ENCODE measurements around the gene SFXN4.
"Not testable (repeated sequence)": the region's sequence is repeated elsewhere in the genome, so short reads cannot be mapped to it uniquely, and the experiment has no call there.

Gene SFXN4

GRCh38 chr10:119190353-119190752 is 24.8 kb upstream of the SFXN4 start:
- DNase-seq: peak; percentile 47 to 63

GRCh38 chr10:119189811-119190282 is 24.3 kb upstream of the SFXN4 start:
- DNase-seq: no peak

DNA sequence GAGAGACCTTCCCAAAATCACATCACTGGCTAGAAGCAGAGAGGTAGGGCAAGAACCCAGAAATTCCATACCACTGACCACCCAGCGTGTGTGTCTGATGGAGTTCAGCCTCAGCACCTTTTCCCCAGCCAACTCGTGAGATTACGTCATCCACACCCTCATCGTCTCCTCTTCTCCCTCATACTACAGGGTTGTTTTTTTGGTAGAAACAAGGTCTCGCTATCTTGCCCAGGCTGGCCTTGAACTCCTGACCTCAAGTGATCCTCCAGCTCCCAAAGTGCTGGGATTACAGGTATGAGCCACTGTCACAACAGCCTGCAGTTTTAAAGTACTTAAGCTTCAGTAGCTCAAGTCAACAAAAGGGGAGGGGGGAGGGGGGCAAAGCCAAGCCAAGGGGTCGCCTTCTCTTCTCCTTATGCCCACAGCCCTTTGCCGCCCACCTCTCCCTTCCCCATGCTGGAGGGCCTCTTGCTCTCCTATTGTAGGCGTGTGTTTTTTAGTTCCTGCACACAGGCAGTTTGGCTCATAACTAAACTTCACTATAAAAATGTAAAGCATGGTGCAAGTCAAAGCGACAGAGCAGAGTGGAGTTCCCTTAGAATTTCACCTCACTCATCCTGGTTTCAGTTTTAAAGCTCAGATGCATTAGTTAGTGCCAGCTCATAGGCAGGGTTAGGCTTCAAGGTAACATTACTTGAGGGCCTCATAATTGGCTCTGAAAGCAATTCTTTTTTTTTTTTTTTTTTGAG is 18.3 kb upstream of the SFXN4 start:
- no peak for DNase-seq

- not testable (repeated sequence) for DNase-seq
Measured at GRCh38 chr10:119180850-119181400, 15.4 kb upstream of the SFXN4 start.

GRCh38 chr10:119178372-119179119 is 13.0 kb upstream of the SFXN4 start, which contains the start of gene PRDX3:
Gene PRDX3, minus strand, starts transcription at chr10:119178812. Its CDS starts 22 bp downstream, at chr10:119178790.
- DNase-seq: peak; percentile 60 to 83

GRCh38 chr10:119177708-119178371 is 12.3 kb upstream of the SFXN4 start:
- no peak for DNase-seq

DNA sequence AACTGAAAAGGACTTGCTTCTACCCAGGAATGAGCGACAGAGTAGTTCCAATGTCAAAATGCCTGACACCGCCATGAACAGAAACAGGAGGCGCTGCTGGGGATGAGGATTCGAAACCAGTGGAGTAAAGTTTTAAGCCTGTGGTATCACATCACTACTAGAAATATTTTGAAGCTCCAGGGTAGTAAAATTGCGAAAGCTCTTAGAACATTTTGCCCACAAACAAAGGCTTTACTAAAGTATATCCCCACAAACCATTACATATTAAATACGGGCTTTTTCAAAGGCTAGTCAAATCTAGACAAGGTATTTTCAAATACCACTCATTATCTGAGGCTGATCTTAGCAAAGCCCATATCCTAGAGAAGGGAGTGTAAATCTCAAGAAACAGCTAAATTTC is 10.7 kb upstream of the SFXN4 start:
- DNase-seq: no peak

- no peak for DNase-seq
Measured at GRCh38 chr10:119174109-119174508, 8.6 kb upstream of the SFXN4 start.

DNA sequence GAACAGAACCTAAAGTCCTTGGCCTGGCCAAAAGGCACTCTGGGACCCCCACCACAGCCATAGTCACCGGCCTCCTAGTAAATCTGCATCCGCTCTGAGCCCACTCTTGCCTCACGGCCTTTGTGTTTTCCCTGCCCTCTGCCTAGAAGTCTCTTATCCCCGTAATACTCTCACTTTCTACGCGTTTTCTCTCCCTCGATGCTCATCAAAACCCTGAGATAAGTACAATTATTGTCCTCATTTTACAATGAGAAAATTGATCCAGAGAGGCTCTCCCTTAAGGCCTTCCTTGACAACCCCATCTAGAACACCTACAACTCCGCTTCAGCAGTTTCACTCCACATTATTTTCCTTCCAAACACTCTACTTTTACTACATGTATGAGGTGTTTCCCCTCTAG is 1.5 kb upstream of the SFXN4 start:
- no peak for DNase-seq

DNA sequence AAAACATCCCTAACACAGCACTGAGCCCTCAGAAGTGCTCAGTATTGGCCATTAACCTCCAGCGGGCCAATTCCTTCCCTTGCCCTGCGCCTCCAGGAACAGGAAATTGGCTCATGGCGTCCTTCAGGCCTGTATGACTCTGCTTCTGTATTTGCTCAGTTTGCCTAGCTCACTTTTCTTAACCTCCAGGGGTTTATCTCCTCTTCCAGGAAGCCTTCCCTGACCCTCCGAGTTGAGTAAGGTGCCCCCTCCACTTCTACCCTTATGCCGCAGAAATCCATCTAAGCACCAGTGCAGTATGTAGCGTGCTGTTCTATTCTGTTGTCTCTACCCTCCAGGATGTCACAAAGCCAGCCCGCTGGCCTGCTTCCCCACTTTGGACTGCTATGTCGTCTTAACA is 1.1 kb upstream of the SFXN4 start:
- DNase-seq: no peak

- DNase-seq: no peak
Measured at GRCh38 chr10:119166118-119166500, 595 bp upstream of the SFXN4 start.

DNA sequence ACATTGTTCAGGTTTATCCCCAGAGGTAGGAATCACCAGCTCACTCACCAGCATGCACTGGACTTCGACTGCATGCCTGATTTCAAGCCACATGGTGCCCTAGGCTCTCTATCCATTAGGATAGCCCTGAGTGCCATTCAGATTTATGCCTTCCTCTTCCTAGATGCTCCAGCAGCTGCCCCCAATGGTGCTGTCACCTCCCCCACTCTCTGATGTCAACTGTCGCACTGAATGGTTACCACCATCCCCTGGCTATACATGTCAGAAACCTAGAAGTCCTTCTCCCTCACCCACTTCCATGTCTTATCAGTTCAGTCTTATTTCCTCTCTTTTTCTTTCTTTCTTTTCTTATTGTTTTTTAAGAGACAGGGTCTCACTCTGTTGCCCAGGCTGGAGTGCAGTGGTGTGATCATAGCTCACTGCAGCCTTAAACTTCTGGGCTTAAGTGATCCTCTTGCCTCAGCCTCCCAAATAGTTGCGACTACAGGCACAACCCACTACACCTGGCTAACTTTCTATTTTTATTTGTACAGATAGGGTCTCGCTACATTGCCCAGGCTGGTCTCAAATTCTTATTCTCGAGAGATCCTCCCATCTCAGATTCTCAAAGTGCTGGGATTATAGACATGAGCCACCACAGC is 2.9 kb downstream of the SFXN4 start:
- no peak for DNase-seq

DNA sequence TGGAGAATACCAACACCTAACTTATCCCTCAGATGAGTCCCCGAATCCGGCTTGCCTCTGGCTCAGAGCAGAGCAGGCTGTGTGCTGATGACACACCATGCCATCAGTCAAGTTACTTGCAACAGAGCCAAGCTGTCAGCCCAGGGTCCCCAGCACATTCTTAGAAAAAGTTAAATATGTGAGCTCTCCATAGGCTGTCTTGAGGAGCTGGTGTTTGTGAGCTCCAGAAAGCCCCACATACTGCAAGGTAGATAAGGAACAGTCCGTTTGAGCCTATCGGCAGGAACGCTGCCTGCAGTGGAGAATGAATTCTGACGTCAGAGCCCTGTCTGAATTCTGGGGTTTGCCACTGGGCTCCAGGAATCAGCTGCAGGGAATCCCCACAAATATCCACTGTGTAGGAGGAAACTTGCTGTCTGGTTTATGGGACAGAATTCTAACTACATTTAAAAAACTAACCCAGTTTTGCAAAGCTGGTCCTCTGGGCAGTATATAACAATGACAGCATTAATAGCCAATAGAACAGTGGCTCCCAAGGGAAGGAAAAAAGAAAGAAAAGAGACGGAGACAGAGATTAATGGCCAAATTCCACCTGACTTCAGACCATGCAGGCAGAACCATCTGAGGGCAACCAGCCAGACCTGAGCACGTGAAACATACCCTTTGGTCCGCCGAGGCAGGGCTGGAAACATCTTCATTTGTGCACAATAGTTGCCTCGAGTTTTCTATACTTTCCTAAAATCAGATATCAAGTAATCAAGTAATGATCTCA is 3.6 kb downstream of the SFXN4 start:
- no peak for DNase-seq

- no peak for DNase-seq
Measured at GRCh38 chr10:119159332-119159731, 6.2 kb downstream of the SFXN4 start.

DNA sequence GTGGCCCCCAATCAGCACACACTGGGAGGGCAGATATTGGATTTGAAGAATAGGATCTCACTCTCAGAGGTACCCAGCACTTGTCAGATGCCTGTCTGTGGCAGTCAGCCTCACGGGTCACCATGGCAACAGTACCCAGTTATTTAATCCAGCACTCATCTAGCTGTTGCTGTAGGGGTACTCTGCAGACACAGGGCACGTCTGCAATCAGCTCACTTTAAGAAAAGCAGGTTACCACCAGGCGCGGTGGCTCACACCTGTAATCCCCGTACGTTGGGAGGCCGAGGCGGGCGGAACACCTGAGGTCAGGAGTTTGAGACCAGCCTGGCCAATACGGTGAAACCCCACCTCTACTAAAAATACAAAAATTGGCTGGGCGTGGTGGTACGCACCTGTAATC is 11.9 kb downstream of the SFXN4 start:
- no peak for DNase-seq

DNA sequence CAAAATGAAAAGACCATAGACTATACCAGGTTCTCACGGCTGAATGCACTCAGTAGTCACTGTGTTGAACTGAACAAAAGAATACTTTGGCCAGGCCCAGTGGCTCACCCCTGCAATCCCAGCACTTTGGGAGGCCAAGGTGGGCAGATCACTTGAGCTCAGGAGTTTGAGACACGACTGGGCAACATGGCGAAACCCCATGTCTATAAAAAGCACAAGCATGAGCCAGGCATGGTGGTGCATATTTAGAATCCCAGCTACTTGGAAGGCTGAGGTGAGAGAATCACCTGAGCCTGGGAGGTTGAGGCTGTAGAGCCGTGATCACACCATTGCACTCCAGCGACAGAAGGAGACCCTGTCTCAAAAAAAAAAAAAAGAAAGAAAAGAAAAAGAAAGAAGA is 12.5 kb downstream of the SFXN4 start:
- DNase-seq: no peak

- DNase-seq: not testable (repeated sequence)
Measured at GRCh38 chr10:119151601-119152000, 13.9 kb downstream of the SFXN4 start.

GRCh38 chr10:119149729-119150128 is 15.8 kb downstream of the SFXN4 start:
- DNase-seq: no peak

DNA sequence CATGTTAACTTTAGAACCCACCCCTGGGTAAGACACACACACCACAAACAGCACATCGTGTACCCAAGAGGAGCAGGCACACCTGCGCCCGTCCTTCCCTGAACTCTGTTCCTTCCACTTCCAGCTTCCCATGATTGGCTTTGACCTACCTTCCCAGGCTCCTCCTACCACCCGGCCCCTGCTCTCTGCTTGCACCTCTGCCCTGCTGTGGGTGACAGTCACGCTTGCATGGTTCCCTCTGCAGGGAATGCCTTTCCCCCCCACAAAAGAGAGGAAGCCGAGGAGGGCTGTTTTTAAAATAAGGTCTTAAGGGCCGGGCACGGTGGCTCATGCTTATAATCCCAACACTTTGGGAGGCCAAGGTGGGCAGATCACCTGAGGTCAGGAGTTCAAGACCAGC is 16.4 kb downstream of the SFXN4 start:
- no peak for DNase-seq

GRCh38 chr10:119143657-119144056 is 21.9 kb downstream of the SFXN4 start:
- DNase-seq: no peak

- DNase-seq: no peak
Measured at GRCh38 chr10:119140603-119141245, 24.8 kb downstream of the SFXN4 start.

Data from SW 1271 (cell line).